ENCODE data around the gene ASCL5.

ASCL5 gene

DNA sequence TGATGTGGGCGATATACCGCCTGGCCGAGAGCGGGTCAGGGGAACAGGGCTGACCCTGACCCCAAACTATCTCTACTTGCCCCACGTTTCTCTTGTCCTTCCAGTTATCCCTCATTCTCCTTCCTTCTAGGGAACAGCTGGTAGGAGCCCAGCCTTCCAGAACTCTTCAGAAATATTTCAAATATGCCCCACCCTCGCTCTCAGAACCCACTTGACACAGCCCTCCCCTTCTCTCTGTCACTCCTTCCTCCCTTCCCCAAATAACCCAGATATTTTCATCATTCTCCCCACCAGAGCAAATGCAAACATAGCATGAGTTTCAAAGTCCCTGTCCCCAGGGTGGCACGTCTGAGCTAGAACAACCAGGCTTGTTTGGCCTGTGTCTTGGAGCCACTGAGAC is 15.8 kb downstream of the ASCL5 start:
- DNase-seq (ENCODE audit: low read depth) = no peak

DNA sequence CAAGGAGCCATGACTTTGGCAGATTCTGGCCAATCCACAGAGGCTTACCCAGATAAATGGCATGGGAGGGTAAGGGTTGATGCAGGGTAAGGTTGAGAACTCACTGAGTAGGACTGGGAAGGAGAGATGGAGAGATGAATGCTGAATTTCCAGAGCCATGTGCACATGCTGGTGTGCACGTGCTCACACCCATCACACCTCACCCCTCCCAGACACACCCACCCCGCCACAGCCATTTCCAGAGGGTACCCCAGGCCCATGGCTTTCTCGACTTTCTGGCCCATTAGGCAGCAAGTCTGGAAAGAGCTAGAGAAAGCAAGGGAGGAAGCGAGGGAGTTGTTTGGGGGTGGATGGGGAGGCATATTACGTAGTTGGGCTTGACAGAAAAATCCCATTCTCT is 16.4 kb downstream of the ASCL5 start:
- DNase-seq (ENCODE audit: low read depth) = no peak

DNA sequence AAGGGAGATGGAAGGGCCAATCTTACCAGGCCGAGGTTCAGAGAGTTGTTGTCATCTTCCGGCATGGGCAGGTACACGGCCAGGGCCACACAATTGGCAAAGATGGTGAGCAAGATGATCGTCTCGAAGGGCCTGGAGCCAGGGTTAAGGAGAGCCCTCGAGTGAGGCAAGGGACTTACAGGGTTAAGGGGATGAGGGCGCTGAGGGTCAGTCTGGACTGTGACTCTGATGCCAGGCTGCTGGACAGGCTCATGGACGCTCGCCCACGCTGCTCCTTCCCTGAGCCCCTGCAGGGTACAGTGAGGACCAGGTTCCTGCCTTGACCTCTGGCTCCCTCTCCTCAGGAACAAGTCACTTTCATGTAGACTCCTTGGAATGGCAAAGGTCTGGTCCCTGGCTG is 16.8 kb downstream of the ASCL5 start:
- no peak for DNase-seq (ENCODE audit: low read depth)

DNA sequence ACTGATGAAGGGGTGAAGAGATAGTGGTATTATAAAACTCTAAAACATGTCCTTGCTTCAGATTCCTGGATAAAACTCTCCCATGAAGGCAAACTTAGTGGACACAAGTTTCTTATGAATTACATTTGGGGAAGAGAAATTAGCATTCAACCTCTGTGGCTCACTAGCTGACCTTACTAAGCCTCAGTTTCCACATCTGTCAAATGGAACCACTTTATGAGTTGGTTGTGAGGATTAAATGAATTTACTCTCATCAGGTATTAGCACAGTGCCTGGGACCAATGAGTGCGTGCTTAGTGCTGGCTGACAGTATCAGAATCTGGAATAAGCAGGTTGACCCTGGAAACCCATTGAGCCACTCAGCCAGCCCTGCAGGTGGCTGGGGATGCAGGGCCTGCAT is 17.3 kb downstream of the ASCL5 start:
- DNase-seq (ENCODE audit: low read depth) = no peak

DNA sequence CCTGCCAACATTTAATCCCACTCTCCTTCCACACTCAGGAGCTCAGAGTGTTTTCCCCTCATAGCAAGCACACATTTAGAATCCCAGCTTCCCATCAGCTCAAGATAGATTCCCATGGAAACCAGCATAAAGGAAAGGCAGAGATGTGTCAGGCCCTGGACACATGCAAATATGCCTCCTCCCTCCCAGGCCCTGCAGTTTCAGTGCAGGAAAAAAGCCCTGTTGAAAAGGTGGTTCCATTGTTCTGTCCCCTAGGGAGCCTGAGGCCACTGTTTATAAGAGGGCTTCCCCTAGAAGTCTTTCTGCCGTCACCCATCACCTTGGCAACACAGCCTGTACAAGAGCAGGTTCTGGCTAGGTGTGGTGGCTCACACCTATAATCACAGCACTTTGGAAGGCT is 18.4 kb downstream of the ASCL5 start:
- no peak for DNase-seq (ENCODE audit: low read depth)

DNA sequence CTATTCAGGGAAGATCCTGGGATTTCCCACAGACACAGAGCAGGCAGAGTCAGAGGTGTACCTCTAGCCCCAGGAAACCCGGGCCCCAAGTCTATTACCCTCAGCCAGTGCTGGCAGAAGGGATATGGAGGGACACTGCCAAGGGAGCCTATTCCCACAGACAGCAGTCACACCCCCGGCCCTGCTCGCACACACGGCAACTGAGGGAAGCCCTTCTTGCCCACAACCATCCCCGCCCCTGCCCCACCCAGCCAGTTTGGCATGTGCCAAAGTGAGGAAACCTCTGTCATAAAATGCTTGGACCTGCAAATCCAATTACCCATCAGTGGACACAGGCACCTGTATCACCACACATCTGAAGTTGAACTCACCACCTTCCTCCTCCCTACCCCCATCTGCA is 21.3 kb downstream of the ASCL5 start:
- DNase-seq (ENCODE audit: low read depth) = no peak

DNA sequence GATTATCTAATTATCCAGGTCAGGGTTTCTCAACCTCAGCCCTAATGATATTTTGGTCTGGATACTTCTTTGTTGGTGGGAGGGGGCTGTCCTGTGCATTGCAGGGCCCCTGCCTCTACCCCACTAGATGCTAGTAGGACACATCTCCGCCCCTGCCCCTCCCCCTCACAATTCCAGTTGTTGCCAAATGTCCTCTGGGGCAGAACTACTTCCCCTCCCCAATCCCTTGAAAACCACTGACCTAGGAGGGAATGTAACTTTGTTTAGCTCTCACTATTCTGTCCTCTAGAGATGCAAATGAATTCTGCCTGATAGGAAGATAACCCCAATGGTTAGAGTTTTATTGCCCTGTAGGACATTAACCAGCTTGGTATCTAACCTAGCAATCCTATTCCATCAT is 22.8 kb downstream of the ASCL5 start:
- no peak for DNase-seq (ENCODE audit: low read depth)

DNA sequence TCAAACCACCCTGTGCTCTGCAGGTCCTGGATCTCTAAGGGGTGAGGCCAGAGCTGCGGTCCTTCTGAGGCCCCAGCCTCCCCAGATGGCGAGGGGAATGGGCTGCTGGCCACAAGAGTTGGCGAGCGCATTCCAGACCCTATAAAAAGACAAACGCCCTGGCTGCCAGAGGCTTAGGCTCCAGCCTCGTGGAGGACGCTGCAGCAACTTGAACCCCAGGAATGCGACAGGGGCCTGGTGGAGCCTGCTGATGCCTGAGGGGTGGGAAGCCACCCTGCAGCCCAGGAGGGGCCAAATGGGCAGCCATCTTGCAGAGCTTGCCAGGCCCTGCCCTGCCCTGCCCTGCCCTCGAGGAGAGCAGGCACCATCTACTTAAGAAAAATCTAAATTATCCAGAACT is 23.3 kb downstream of the ASCL5 start:
- DNase-seq (ENCODE audit: low read depth) = no peak

DNA sequence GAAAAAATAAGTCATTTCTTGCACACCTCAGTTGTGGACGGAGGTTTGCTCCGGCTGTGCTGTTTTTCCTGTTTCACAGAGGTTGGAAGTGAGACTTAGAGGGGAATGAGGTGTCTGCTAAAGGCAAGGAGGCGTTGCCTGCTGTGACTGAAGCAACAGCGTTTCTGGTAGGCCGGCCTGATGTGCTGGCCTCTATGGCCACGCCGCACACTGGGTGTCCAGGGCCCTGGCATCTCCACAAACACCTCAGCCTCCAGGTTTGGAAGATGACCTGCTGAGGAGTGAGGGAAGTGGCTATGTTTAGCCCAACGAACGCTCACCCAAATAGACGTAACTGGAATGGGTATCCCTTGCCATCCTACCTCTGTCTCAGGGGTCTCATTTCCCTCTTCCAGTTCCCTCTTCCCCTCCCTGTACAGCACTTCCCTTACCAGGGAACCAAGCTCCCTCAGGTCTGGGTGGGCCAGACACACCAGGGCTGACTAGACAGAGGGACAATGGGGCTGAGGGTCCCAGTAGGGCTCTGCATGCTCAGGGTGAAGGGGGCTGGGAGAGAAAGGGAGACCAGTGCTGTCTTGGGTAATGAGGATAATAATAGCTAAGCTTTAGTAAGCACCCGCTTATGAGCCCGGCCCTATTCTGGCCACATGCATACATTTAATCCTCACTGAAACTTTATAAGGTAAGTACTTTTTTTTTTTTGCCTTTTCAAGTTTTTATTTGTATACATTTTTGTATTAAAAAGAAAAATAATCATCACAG is 26.6 kb downstream of the ASCL5 start:
- DNase-seq (ENCODE audit: low read depth) = no peak

DNA sequence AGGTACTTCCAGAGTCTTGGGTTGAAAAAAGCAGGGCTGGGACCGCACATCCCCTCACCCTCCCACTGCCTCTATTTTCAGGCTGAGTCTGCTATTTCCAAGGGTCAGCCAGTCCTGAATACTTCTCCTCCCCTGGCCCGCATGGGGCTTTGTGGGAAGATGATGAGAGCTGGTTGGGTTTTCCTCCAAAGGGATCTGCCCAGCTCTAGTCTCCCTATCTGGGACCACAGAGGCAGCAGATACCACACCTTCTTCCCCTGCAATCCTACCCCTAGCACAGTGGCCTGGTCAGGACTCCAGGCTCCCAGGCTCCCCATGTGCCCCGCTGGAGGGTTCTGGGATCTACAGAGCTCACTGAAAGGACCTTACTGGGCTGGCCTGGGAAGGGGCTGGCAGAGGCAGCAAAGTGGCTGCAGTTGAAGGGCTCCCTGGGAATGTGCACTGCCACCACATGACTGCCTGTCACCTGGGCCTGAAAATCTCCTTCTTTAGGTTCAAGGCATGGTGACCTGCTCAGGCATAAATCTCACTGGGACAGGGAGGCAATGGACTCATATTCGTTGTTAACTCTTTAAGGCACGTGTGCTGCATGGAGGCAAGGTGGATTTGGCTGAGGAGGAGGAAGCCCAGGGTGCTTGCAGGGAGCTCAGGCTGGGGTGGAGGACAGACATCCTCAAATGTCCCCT is 27.8 kb downstream of the ASCL5 start:
- no peak for DNase-seq (ENCODE audit: low read depth)

DNA sequence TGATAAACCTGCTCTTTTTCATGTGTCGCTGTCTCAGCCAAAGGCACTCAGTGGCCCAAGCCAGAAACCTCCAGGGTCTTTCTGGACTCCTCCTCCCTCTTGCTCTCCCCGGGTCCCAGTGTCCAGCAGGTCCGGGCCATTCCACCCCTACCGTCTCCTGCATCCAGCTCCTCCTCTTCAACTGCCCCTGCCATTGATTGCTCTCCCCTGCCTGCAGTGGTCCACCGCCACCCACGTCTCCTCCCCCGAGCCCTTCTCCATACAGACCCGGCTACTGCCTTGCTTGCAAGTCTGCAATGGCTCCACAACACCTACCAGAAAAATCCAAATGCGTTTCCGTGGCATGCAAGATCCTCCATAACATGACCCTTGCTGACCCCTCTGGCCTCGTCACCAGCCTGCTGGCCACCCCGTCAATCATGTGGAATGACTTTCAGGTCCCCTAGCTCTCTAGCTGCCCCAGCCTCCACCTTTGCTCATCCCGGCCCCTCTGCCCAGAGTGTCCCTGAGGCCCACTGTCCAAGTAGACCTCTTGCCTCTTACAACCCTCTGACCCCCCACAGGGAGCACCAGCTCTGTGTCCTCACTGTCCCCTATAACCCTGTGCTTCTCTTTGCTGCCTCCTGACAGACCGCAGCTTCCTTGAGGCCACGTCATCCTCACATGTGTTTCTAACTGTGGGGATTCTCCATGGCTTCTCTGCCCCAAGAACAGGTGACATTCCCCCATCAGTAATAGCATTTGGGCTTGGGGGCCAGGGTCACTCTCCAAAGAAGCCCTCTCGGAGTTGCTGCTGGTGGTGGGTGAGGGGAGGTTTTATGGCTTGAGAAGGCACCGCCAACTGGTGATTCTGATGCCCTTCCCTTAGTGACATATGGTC is 29.8 kb downstream of the ASCL5 start:
- no peak for DNase-seq (ENCODE audit: low read depth)

DNA sequence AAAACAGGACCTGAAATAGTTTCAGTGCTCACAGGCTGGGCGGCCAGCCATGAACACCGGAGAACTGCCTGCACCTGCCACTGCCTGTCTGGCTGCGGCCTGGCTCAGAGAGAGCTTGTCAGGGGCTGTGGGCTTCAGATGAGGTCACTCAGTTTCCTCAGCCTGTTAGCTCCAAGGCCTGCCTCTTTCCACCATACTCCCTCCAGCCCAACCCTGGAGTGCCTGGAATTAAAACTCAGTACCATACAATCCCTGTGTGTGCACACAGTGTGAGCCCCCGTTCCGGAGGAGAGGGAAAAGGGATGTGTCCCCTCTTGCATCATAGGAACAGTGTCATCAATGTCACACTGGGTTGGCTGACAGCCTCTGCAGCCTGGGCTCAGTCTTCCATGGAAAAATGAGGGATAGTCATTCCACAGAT is 30.9 kb downstream of the ASCL5 start:
- DNase-seq (ENCODE audit: low read depth) = no peak

DNA sequence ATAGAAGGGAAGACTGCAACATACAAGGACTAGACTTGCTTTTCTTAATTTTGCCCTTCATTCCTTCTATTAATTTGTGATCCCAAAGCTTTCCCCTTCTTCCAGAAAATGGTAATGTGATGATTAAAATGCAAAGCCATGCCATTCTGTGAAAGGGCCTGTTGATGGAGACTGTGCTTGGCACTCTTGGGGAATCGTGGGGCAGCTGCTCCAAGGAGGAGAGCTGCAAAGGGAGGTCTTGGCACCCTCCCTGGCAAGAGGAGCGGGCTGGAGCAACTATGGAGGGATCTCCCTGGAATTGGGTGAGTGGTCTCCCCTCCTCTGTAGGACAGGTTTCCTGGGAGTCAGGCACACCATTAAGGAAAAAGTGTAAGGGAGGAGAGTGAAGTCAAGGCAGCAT is 31.4 kb downstream of the ASCL5 start:
- no peak for DNase-seq (ENCODE audit: low read depth)

DNA sequence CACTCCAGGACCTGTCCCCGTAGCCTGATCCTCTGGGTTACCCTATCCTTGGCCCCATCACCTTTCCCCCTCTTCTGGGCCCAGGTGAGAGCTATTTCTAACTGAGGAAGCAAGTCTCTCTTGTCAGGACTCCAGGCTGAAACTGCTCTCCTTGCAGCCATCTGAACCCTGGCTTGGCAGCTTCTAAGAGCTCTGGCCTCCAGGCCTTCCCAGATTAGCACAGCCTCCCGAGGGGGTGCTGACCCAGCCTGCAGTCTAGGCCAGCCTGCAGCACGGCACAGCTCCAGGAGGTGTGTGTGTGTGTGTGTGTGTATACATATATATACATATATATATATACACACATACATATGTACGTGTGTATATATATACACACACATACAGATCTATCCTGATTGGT is 32.2 kb downstream of the ASCL5 start:
- no peak for DNase-seq (ENCODE audit: low read depth)

DNA sequence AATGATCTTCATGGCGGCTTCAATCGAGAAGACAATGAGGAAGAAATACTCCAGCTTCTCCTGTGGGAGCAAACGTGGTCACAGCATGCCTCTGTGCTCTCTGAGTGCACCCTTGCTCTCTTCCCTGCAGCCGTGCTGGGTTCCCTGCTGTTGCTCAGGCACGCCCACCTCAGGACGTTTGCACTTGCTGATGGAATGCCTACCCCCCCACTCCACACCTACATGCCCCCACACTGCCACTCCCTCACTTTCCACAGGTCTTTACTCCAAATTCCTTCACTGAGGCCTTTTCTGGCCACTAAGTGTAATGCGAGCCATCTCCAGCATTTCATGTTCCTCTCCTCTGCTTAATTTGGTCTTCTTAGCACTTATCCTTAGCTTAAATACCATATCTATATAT is 33.0 kb downstream of the ASCL5 start:
- no peak for DNase-seq (ENCODE audit: low read depth)

DNA sequence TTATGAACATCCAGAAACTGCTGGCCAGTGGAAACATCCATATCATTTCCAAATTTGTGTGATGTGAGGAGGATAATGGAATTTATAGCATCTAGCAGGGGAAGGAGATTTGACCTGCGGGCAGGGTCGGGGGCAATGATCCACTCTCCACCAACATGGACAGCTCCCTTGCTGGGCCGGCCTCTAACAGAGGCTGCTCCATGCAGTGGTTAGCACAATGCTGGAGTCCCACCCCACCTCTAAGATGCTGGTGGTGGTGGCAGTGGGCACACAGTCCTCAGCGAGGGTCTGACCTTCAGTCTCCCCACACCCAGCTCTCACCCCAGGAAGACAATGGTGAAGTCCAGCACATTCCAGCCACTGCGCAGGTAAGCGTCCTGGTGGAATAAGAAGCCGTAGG is 33.4 kb downstream of the ASCL5 start:
- no peak for DNase-seq (ENCODE audit: low read depth)

DNA sequence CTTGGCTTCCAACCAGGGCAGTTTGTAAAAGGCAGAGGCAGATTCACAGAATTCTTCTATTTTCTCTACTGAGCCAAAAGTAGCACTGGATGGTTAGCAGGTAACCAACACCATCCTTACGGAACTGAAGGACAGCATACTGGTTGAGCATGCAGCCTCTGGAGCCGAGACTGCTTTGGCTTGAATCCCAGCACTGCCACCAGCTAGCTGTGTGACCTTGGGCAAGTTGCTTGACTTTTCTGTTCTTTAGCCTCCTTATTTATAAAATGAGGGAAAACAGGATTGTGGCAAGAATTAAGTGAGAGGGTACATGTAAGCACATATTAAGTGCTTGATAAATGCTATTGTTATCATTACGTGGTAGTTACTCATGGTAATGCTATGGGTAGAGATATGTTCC is 34.2 kb downstream of the ASCL5 start:
- no peak for DNase-seq (ENCODE audit: low read depth)

DNA sequence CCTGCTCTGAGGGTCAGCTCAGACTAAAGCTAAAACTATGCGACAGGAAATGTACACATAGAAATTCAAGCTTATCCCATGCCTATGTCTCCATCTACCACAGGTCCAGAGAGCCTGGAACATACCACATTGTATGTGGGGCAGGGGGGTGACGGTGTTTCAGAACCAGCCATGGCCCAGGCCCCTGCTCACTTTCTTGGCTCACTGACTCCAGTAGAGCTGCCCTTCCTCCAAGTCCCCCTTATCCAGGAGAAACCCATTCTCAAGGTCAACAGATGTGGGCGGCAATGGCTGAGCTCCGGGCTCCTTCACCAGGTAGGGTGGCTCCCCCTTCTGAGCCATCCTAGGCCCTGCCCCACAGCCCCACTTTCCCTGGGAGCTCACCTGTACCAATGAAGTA is 35.7 kb downstream of the ASCL5 start:
- no peak for DNase-seq (ENCODE audit: low read depth)

DNA sequence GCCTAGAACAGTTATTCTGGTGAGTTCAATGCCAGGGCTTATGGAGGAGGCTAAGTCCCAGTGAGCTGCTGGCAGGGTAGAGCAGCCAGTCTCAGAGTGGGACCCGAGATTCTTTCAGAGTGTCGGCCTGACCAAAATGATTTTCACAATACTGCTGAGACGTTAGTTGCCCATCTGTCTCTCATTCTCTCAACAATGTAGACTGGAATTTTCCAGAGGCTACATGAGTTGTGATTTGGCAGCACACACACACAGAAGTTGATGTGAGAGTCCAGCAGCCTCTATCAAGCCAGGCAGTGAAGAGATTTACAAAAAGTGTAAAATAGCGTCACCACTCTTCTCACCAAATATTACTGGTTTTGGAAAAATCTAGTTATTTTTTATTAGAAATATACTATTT is 36.4 kb downstream of the ASCL5 start:
- no peak for DNase-seq (ENCODE audit: low read depth)

DNA sequence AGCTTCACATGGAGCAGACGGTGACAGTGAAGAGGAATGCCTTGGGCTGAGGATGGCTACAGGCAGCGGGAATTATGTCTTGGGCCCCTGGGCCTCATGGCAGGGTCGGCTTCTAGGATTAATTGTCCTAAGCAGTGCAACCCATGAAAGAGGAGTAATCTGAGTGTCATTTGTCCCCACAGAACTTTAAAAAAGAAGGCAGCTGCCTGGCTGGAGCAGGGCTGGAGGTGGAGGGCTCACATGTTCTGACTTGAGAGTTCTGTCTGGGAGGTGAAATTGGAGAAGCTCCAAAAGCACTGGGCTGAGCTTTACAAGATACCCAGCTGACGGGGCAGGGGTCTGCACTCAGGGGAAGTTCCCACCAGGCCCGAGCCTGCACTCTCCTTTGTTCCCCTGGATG is 37.4 kb downstream of the ASCL5 start:
- no peak for DNase-seq (ENCODE audit: low read depth)

DNA sequence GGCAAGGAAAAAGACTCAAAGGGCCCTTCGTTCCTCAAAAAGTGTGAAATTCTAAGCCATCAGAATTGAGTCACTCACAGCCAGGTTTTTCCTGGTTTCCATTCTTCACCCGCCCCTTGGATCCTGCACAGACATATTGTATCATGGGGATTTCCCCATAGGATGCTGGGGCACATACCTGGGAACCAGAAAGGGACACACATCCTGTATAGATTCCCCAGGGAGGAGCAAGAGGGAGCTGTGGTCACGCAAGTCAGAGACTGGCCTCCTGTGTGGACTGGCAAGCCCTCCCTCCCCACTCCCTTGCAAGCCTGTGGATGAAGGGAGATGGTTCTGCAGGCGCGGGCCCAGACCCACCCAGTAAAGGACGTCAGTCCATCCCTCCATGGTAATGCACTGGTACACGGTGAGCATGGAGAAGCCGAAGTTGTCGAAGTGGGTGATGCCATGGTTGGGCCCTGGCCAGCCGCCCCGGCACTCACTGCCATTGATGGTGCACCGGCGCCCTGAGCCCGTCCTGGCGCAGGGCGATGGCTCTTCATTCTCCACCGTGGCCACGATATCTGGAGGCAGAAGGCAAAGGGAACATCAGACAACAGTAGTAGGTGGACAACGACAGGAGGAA is 38.0 kb downstream of the ASCL5 start:
- no peak for DNase-seq (ENCODE audit: low read depth)

DNA sequence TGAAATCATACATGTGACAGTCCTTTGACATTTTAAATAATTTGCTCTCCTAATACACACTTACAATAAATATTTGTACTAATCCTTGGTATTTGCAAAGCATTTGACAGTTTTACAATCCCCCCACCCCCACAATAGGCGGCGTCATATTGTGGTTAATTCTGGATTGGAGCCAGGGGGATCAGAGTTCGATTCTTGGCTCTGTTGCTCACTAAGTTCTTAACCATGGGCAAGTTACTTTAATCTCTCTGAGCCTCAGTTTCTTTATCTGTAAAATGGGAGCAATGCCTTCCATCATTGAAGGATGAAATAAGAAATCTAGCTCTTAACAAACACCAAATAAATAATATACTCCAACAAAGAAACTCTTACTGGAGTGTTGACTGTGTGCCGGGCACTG is 38.6 kb downstream of the ASCL5 start:
- DNase-seq (ENCODE audit: low read depth) = no peak
